OCI-LY7 (cell line): ENCODE measurements around the gene ZNF304. TPM values are rescaled to one million over a fixed set of nuclear protein-coding genes. Genes with fewer than 3 reads are reported as not detected.

Experiments
- BruUV-seq: library from RNA; stranded (reverse); fragments of 400-500 nt; replicated peaks from 2 replicates; lab custom pipeline; 2021; lab: Mats Ljungman, UMichigan
- CTCF ChIA-PET: fragments of 300-600 bp; sonication (Branson Sonifier 250); formaldehyde crosslinking; loops from one replicate; lab custom pipeline; 2022; ENCODE audit warnings: antibody characterized with exemption; ENCODE audit not compliant: unreplicated experiment; lab: Charles Lee
- POLR2A ChIA-PET: fragments of 300-600 bp; sonication (Branson Sonifier 250); formaldehyde crosslinking; loops from one replicate; lab custom pipeline; 2022; ENCODE audit warnings: antibody characterized with exemption; lab: Charles Lee
- DNase-seq: peaks from one replicate; pipeline ENCODE4 v3.0.0-alpha.2; 2015; ENCODE audit warnings: low spot score
- H2AFZ ChIP-seq: fragments of 200-600 bp; sonication (generic), shearing (Covaris generic); 2 replicates; pipeline ENCODE4 v1.6.1; 2014; ENCODE audit warnings: mild to moderate bottlenecking, antibody characterized with exemption, low read length, moderate library complexity
- H3K27ac ChIP-seq: fragments of 200-600 bp; sonication (generic); 2 replicates; pipeline ENCODE4 v1.5.1; 2014; ENCODE audit warnings: mixed run types, low read depth, mild to moderate bottlenecking, moderate library complexity, low read length, inconsistent platforms; ENCODE audit not compliant: poor library complexity, severe bottlenecking
- H3K36me3 ChIP-seq: fragments of 200-600 bp; sonication (generic); 2 replicates; pipeline ENCODE4 v1.6.1; 2014; ENCODE audit warnings: mild to moderate bottlenecking, antibody characterized with exemption, low read length, moderate library complexity, mixed read lengths; ENCODE audit not compliant: insufficient read depth
- H3K4me1 ChIP-seq: fragments of 200-600 bp; sonication (generic); 2 replicates; pipeline ENCODE4 v1.5.1; 2014; ENCODE audit warnings: mild to moderate bottlenecking, low read length; ENCODE audit not compliant: insufficient read depth, poor library complexity, severe bottlenecking
- H3K4me2 ChIP-seq: fragments of 200-600 bp; sonication (generic); 2 replicates; pipeline ENCODE4 v1.6.1; 2014; ENCODE audit warnings: mild to moderate bottlenecking, low read length
- H3K4me3 ChIP-seq: fragments of 200-600 bp; sonication (generic); 2 replicates; pipeline ENCODE4 v1.5.1; 2014; ENCODE audit warnings: mild to moderate bottlenecking, low read depth, low read length; ENCODE audit not compliant: poor library complexity, severe bottlenecking
- H3K79me2 ChIP-seq: fragments of 200-600 bp; sonication (generic); 2 replicates; pipeline ENCODE4 v1.6.1; 2016; ENCODE audit warnings: low read depth, mild to moderate bottlenecking, low read length, moderate library complexity, mixed read lengths; ENCODE audit not compliant: insufficient read depth
- H3K9me2 ChIP-seq: fragments of 200-600 bp; sonication (generic); 2 replicates; pipeline ENCODE4 v1.6.1; 2016; ENCODE audit warnings: mild to moderate bottlenecking, low read length, mixed read lengths; ENCODE audit not compliant: insufficient read depth
- H3K9me3 ChIP-seq: fragments of 200-600 bp; sonication (generic); 2 replicates; pipeline ENCODE4 v1.6.1; 2014; ENCODE audit warnings: mild to moderate bottlenecking, mixed run types, low read length, mixed read lengths
- H4K20me1 ChIP-seq: fragments of 200-600 bp; sonication (generic); 2 replicates; pipeline ENCODE4 v1.6.1; 2014; ENCODE audit warnings: mild to moderate bottlenecking, antibody characterized with exemption, low read length, moderate library complexity, mixed read lengths; ENCODE audit not compliant: insufficient read depth
- CTCF ChIP-seq: fragments of 200-600 bp; sonication (generic); conservative IDR thresholded peaks from 2 replicates; pipeline ENCODE4 v1.5.1; 2014; ENCODE audit warnings: mild to moderate bottlenecking, antibody characterized with exemption, low read length, moderate library complexity, mixed read lengths
- EZH2phosphoT487 ChIP-seq: fragments of 200-600 bp; sonication (generic); IDR thresholded peaks from 2 replicates; pipeline ENCODE4 v1.6.1; 2018; ENCODE audit warnings: low read depth, borderline replicate concordance, mild to moderate bottlenecking, mixed run types, antibody characterized with exemption, low read length, moderate library complexity, mixed read lengths
- intact Hi-C: fragments of 100-400 bp; cut with micrococcal nuclease; formaldehyde crosslinking; loops from one replicate; pipeline ENCODE4 v1.10.0; 2022; ENCODE audit not compliant: unreplicated experiment
- total RNA-seq, 2 experiments: library from RNA; depleted of rRNA in 1 of 2; stranded (reverse); fragments of >200 nt in 1 of 2; shearing (Covaris generic) in 1 of 2; gene quantifications; 2 replicates each; pipeline ENCODE4 v1.2.3, GENCODE V29; 2014 to 2022

Gene ZNF304
- total RNA-seq, 2 experiments from 2014 or later = 5.0 to 5.8 TPM

- Histone ChIP-seq H3K79me2 (peaks cover 16% of the 10 kb centered on the region; the same call in 1 of the 2 replicates), H2AFZ (no peak overlapping the region), H3K4me3 (no peak overlapping the region), H3K4me2 (no peak overlapping the region), H3K36me3 (peaks cover 48% of the 10 kb centered on the region), H3K9me3 (no peaks in the 10 kb centered on the region), H3K27ac (no peak overlapping the region), H3K9me2 (no peaks in the 10 kb centered on the region), H3K4me1 (peaks cover 9% of the 10 kb centered on the region), H4K20me1 (no peaks in the 10 kb centered on the region)
- no TSS peak for BruUV-seq
- DNase-seq = no peak
- intact Hi-C loops = no loop called here
- TF ChIP-seq EZH2phosphoT487 (no peak), CTCF (no peak)
- ChIA-PET POLR2A (no interaction called here), CTCF (no interaction called here)
Observed at GRCh38 chr19:57355916-57356315, 4.8 kb downstream of the ZNF304 start.

GRCh38 chr19:57357406-57357805 lies 6.3 kb downstream of the ZNF304 start:
- intact Hi-C loops = no loop called here
- ChIA-PET POLR2A (interaction anchor here (0.6 kb wide), 1 partner anchor 66 kb away, joined by 4 read pairs; no protein-coding TSS in a partner anchor), CTCF (no interaction called here)
- peaks cover 48% of the 10 kb centered on the region for H3K36me3 ChIP-seq
- no peaks in the 10 kb centered on the region for H3K4me1 ChIP-seq
- H4K20me1 ChIP-seq = no peaks in the 10 kb centered on the region
- BruUV-seq = no TSS peak
- H2AFZ ChIP-seq = no peak overlapping the region
- no peak overlapping the region for H3K4me2 ChIP-seq
- 0 out of 2 replicates have a peak, but pooled peaks cover 3% of the 10 kb centered on the region for H3K79me2 ChIP-seq
- H3K4me3 ChIP-seq = no peak overlapping the region
- no peak overlapping the region for H3K27ac ChIP-seq
- no peaks in the 10 kb centered on the region for H3K9me3 ChIP-seq
- DNase-seq = no peak
- no peaks in the 10 kb centered on the region for H3K9me2 ChIP-seq
- TF ChIP-seq EZH2phosphoT487 (no peak), CTCF (no peak)

- BruUV-seq = no TSS peak
- ChIA-PET POLR2A (interaction anchor here (0.5 kb wide), 1 partner anchor 39 kb away, joined by 4 read pairs; the partner anchor contains the start of gene ZNF543), CTCF (no interaction called here)
- peaks cover 46% of the 10 kb centered on the region for H3K36me3 ChIP-seq
- H2AFZ ChIP-seq = no peak overlapping the region
- DNase-seq = no peak
- TF ChIP-seq EZH2phosphoT487 (no peak), CTCF (no peak)
- H3K4me1 ChIP-seq = peaks cover 8% of the 10 kb centered on the region
- no peak overlapping the region for H3K4me3 ChIP-seq
- intact Hi-C loops = no loop called here
- H3K79me2 ChIP-seq = peaks cover 6% of the 10 kb centered on the region; the same call in 1 of the 2 replicates
- H3K4me2 ChIP-seq = no peak overlapping the region
- H3K9me2 ChIP-seq = no peaks in the 10 kb centered on the region
- no peaks in the 10 kb centered on the region for H4K20me1 ChIP-seq
- H3K9me3 ChIP-seq = no peaks in the 10 kb centered on the region
- H3K27ac ChIP-seq = no peak overlapping the region
Observed at GRCh38 chr19:57359300-57359699, 8.2 kb downstream of the ZNF304 start.
